ENCODE data around the gene TSNAXIP1. TPM values are rescaled to one million over a fixed set of nuclear protein-coding genes. Genes with fewer than 3 reads are reported as not detected.

Gene TSNAXIP1
- total RNA-seq, 1 experiment from 2014 or later, result 1.2 TPM

DNA sequence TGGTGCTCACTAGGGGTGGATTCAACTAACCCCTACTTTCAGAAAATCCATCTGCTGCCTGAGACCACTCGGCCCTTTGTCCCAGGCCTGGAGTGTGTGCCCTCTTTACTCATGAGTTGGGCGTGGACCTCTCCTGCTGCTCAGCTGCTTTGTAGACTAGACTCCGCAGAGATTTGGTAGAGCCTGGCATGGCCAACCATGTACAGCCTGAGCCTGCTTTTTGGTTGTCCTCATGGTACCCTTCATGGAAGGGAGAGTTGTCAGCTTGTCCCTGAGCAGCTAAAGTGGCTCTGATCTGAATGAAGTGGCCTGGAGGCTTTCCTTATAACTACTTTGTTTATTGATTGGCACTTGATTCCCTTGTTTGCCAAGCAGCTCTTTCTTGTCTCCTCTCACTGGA is 67.7 kb downstream of the TSNAXIP1 start (continued):
- TF ChIP-seq, protein P1, sequence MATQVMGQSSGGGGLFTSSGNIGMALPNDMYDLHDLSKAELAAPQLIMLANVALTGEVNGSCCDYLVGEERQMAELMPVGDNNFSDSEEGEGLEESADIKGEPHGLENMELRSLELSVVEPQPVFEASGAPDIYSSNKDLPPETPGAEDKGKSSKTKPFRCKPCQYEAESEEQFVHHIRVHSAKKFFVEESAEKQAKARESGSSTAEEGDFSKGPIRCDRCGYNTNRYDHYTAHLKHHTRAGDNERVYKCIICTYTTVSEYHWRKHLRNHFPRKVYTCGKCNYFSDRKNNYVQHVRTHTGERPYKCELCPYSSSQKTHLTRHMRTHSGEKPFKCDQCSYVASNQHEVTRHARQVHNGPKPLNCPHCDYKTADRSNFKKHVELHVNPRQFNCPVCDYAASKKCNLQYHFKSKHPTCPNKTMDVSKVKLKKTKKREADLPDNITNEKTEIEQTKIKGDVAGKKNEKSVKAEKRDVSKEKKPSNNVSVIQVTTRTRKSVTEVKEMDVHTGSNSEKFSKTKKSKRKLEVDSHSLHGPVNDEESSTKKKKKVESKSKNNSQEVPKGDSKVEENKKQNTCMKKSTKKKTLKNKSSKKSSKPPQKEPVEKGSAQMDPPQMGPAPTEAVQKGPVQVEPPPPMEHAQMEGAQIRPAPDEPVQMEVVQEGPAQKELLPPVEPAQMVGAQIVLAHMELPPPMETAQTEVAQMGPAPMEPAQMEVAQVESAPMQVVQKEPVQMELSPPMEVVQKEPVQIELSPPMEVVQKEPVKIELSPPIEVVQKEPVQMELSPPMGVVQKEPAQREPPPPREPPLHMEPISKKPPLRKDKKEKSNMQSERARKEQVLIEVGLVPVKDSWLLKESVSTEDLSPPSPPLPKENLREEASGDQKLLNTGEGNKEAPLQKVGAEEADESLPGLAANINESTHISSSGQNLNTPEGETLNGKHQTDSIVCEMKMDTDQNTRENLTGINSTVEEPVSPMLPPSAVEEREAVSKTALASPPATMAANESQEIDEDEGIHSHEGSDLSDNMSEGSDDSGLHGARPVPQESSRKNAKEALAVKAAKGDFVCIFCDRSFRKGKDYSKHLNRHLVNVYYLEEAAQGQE (IDR thresholded peaks at IDR 0.05; ENCODE audit: low read depth), result no peak
- TF ChIP-seq EGR1 (IDR thresholded peaks at IDR 0.05; ENCODE audit: low read depth), result no peak
- TF ChIP-seq CEBPB (IDR thresholded peaks at IDR 0.05; ENCODE audit: low read depth), result no peak

DNA sequence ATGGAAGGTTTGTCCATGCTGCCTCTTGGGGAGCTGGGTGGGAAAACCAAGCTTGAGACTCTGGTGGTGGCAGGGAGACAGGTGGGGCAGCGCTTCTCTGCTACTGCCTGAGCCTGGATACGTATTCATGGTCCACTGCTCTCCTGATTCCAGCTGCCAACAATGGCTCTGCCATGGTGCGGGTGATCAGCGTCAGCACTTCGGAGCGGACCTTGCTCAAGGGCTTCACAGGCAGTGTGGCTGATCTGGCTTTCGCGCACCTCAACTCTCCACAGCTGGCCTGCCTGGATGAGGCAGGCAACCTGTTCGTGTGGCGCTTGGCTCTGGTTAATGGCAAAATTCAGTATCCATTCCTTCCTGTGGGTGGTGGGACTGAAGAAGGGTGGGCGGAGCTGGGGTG is 70.4 kb downstream of the TSNAXIP1 start:
- CTCF ChIA-PET, result no interaction called here

More for the DNA sequence above, 70.4 kb downstream of the TSNAXIP1 start:
- H3K79me2 ChIP-seq (ENCODE audit: insufficient read depth, low read length), result peaks cover 39% of the 10 kb centered on the region
- no peak overlapping the region for H2AFZ ChIP-seq (ENCODE audit: low read depth, low read length, poor library complexity, severe bottlenecking)
- TF ChIP-seq POLR2A (IDR thresholded peaks at IDR 0.05; ENCODE audit: borderline replicate concordance, extremely low read depth, insufficient read depth, insufficient read length) (no peak), EGR1 (IDR thresholded peaks at IDR 0.05; ENCODE audit: low read depth) (no peak), ZNF274 (IDR thresholded peaks at IDR 0.05; ENCODE audit: low read depth, low read length) (no peak), SIN3A (IDR thresholded peaks at IDR 0.05; ENCODE audit: low read depth) (no peak), CEBPB (IDR thresholded peaks at IDR 0.05; ENCODE audit: low read depth) (no peak), SP1 (IDR thresholded peaks at IDR 0.05; ENCODE audit: low read depth) (no peak), SRF (IDR thresholded peaks at IDR 0.05; ENCODE audit: low read depth) (no peak), EZH2 (IDR thresholded peaks at IDR 0.05) (no peak), ELF1 (IDR thresholded peaks at IDR 0.05; ENCODE audit: borderline replicate concordance, low read depth) (no peak), EZH2phosphoT487 (IDR thresholded peaks at IDR 0.05; ENCODE audit: borderline replicate concordance) (no peak), ZFX (IDR thresholded peaks at IDR 0.05) (no peak), RAD21 (IDR thresholded peaks at IDR 0.05; ENCODE audit: low read depth) (no peak), CBX3 (IDR thresholded peaks at IDR 0.05; ENCODE audit: low read depth) (no peak), TCF7L2 (IDR thresholded peaks at IDR 0.05; ENCODE audit: borderline replicate concordance, extremely low read depth, insufficient read depth, insufficient read length) (no peak)
- TF ChIP-seq, protein P2, sequence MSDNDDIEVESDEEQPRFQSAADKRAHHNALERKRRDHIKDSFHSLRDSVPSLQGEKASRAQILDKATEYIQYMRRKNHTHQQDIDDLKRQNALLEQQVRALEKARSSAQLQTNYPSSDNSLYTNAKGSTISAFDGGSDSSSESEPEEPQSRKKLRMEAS (IDR thresholded peaks at IDR 0.05), result no peak
- TF ChIP-seq, protein P3, sequence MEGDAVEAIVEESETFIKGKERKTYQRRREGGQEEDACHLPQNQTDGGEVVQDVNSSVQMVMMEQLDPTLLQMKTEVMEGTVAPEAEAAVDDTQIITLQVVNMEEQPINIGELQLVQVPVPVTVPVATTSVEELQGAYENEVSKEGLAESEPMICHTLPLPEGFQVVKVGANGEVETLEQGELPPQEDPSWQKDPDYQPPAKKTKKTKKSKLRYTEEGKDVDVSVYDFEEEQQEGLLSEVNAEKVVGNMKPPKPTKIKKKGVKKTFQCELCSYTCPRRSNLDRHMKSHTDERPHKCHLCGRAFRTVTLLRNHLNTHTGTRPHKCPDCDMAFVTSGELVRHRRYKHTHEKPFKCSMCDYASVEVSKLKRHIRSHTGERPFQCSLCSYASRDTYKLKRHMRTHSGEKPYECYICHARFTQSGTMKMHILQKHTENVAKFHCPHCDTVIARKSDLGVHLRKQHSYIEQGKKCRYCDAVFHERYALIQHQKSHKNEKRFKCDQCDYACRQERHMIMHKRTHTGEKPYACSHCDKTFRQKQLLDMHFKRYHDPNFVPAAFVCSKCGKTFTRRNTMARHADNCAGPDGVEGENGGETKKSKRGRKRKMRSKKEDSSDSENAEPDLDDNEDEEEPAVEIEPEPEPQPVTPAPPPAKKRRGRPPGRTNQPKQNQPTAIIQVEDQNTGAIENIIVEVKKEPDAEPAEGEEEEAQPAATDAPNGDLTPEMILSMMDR (IDR thresholded peaks at IDR 0.05 in 2 of 3, conservative IDR thresholded peaks at IDR 0.05 in 1 of 3; ENCODE audit: borderline replicate concordance in 1 of 3, insufficient read depth in 1 of 3, low read depth in 2 of 3, low read length in 2 of 3), result no peak
- H3K9me3 ChIP-seq (ENCODE audit: control insufficient read depth in 1 of 2, insufficient read depth in 1 of 2, low read depth in 1 of 2, low read length in 2 of 2), result no peaks in the 10 kb centered on the region
- ATAC-seq, result no peak
- H3K9ac ChIP-seq (ENCODE audit: low read length), result no peak overlapping the region
- RAD21 ChIA-PET (ENCODE audit: low non-redundant PET in 1 of 2, low total read pairs in 2 of 2, uncharacterized antibody in 2 of 2, unreplicated experiment in 2 of 2), result no interaction called here
- BruUV-seq (replicated peaks), result no TSS peak
- no peaks in the 10 kb centered on the region for H3K9me2 ChIP-seq (ENCODE audit: insufficient read depth)
- DNase-seq (ENCODE audit: low read depth, low spot score), result no peak
- H3K27ac ChIP-seq (ENCODE audit: low read depth, low read length), result no peak overlapping the region
- H4K20me1 ChIP-seq (ENCODE audit: insufficient read depth), result no peaks in the 10 kb centered on the region
- intact Hi-C loops (cut with micrococcal nuclease), result no loop called here
- peaks cover 41 to 56% of the 10 kb centered on the region in 2 experiments; a peak in 3 of 4 replicates for H3K36me3 ChIP-seq (ENCODE audit: control insufficient read depth in 1 of 2, insufficient read depth in 2 of 2, low read length in 2 of 2)
- peaks cover 7 to 17% of the 10 kb centered on the region in 2 experiments for H3K4me1 ChIP-seq (ENCODE audit: control insufficient read depth in 1 of 2, insufficient read depth in 2 of 2, low read length in 2 of 2)
- no peaks in the 10 kb centered on the region for H3K27me3 ChIP-seq (ENCODE audit: insufficient read depth, low read length)
- H3K4me3 ChIP-seq (replicated peaks in 1 of 2; ENCODE audit: low read depth in 1 of 2, low read length in 2 of 2), result no peak overlapping the region
- no peak overlapping the region for H3K4me2 ChIP-seq (ENCODE audit: low read length)
- POLR2A ChIA-PET, result no interaction called here
